Neural crest cell (in vitro differentiated cells): ENCODE data around the gene EPHA6. TPM values are rescaled to one million over a fixed set of nuclear protein-coding genes. Genes with fewer than 3 reads are reported as not detected.

Experiments
- DNase-seq: peaks from one replicate; pipeline ENCODE4 v3.0.0; 2021; ENCODE audit warnings: low read depth, mixed read lengths, low spot score
- H3K27ac Mint-ChIP-seq: one replicate; pipeline ENCODE4 v1.8.0; 2021; ENCODE audit warnings: mild to moderate bottlenecking, mixed read lengths; ENCODE audit not compliant: unreplicated experiment
- H3K27me3 Mint-ChIP-seq: 2 replicates; pipeline ENCODE4 v1.8.0; 2021; ENCODE audit warnings: low read depth, mild to moderate bottlenecking, mixed read lengths
- H3K36me3 Mint-ChIP-seq: 2 replicates; pipeline ENCODE4 v1.8.0; 2021; ENCODE audit warnings: low read depth, mild to moderate bottlenecking, mixed read lengths
- H3K4me1 Mint-ChIP-seq: 2 replicates; pipeline ENCODE4 v1.8.0; 2021; ENCODE audit warnings: mixed read lengths
- H3K4me3 Mint-ChIP-seq: one replicate; pipeline ENCODE4 v1.8.0; 2021; ENCODE audit warnings: mild to moderate bottlenecking, mixed read lengths
- H3K9me3 Mint-ChIP-seq: 2 replicates; pipeline ENCODE4 v1.8.0; 2021; ENCODE audit warnings: mixed read lengths
- CTCF ChIP-seq: fragments of 200-600 bp; sonication (generic); conservative IDR thresholded peaks from 2 replicates; pipeline ENCODE4 v1.5.0; 2021; ENCODE audit warnings: antibody characterized with exemption, mild to moderate bottlenecking
- total RNA-seq: library from RNA; stranded (reverse); gene quantifications from 2 replicates; pipeline ENCODE4 v1.2.1, GENCODE V29; 2021

The EPHA6 gene
- total RNA-seq, 1 donor from 2014 or later: 0.96 TPM

GRCh38 chr3:97552186-97552585, 737.8 kb downstream of the EPHA6 start:
- Mint-ChIP-seq H3K27me3 (no peaks in the 10 kb centered on the region), H3K4me3 (no peak overlapping the region), H3K36me3 (no peaks in the 10 kb centered on the region), H3K4me1 (no peaks in the 10 kb centered on the region), H3K27ac (no peak overlapping the region), H3K9me3 (peaks cover 4% of the 10 kb centered on the region)
- no peak for DNase-seq
- no peak for TF ChIP-seq CTCF

GRCh38 chr3:97575742-97576141, 761.3 kb downstream of the EPHA6 start:
- no peak overlapping the region for H3K4me3 Mint-ChIP-seq

GRCh38 chr3:97576221-97576620, 761.8 kb downstream of the EPHA6 start:
- TF ChIP-seq CTCF: no peak
- DNase-seq: no peak
- no peak overlapping the region for H3K27ac Mint-ChIP-seq
- no peaks in the 10 kb centered on the region for H3K4me1 Mint-ChIP-seq
- no peaks in the 10 kb centered on the region for H3K36me3 Mint-ChIP-seq
- no peak overlapping the region for H3K4me3 Mint-ChIP-seq
- no peaks in the 10 kb centered on the region for H3K27me3 Mint-ChIP-seq
- no peaks in the 10 kb centered on the region for H3K9me3 Mint-ChIP-seq

More at GRCh38 chr3:97575742-97576141, 761.3 kb downstream of the EPHA6 start:
- no peaks in the 10 kb centered on the region for H3K9me3 Mint-ChIP-seq
- no peak for TF ChIP-seq CTCF
- H3K27me3 Mint-ChIP-seq: no peaks in the 10 kb centered on the region
- H3K27ac Mint-ChIP-seq: no peak overlapping the region
- no peak for DNase-seq
- H3K4me1 Mint-ChIP-seq: no peaks in the 10 kb centered on the region
- no peaks in the 10 kb centered on the region for H3K36me3 Mint-ChIP-seq

- H3K27ac Mint-ChIP-seq: no peak overlapping the region
- TF ChIP-seq CTCF: no peak
- no peak for DNase-seq
- no peaks in the 10 kb centered on the region for H3K36me3 Mint-ChIP-seq
- H3K4me3 Mint-ChIP-seq: no peak overlapping the region
- H3K27me3 Mint-ChIP-seq: no peaks in the 10 kb centered on the region
- no peaks in the 10 kb centered on the region for H3K4me1 Mint-ChIP-seq
- no peaks in the 10 kb centered on the region for H3K9me3 Mint-ChIP-seq
These were observed 765.0 kb downstream of the EPHA6 start for GRCh38 chr3:97579365-97579764.

GRCh38 chr3:97610626-97611025, 796.2 kb downstream of the EPHA6 start:
- H3K36me3 Mint-ChIP-seq: no peaks in the 10 kb centered on the region
- H3K27ac Mint-ChIP-seq: no peak overlapping the region
- no peak for DNase-seq
- H3K9me3 Mint-ChIP-seq: peaks cover 3% of the 10 kb centered on the region
- H3K27me3 Mint-ChIP-seq: peaks cover 3% of the 10 kb centered on the region
- TF ChIP-seq CTCF: no peak
- no peak overlapping the region for H3K4me3 Mint-ChIP-seq
- H3K4me1 Mint-ChIP-seq: no peaks in the 10 kb centered on the region

DNA sequence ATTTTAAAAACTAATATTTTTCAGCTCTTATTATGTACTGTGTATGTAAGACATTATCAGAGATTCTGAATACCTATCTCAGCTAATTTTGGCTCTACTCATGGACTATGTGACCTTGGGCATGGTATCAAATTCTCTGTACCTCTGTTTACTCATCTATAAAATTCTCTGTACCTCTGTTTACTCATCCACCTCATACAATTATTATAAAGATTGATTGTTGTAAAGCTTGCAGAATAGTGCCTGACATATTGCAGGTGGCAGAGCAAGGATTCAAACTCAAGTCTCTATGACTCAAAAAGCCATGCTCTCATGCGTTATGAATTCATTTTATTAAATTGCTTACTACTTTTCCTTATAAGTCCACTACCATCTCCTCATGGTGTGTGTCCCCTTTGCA, 798.2 kb downstream of the EPHA6 start:
- no peaks in the 10 kb centered on the region for H3K36me3 Mint-ChIP-seq
- no peak overlapping the region for H3K27ac Mint-ChIP-seq
- TF ChIP-seq CTCF: no peak
- H3K4me1 Mint-ChIP-seq: no peaks in the 10 kb centered on the region
- H3K27me3 Mint-ChIP-seq: peaks cover 3% of the 10 kb centered on the region
- no peak overlapping the region for H3K4me3 Mint-ChIP-seq
- peaks cover 3% of the 10 kb centered on the region for H3K9me3 Mint-ChIP-seq
- DNase-seq: no peak
